HUES6 (cell line): ENCODE data around the gene MBOAT1.

Source experiments
- H3K27ac ChIP-seq: 2 replicates; pipeline ENCODE4 v1.7.0; 2013; ENCODE audit warnings: low read depth, mild to moderate bottlenecking, low read length, inconsistent platforms
- H3K27me3 ChIP-seq: 2 replicates; pipeline ENCODE4 v1.6.1; 2013; ENCODE audit warnings: low read length; ENCODE audit not compliant: control insufficient read depth, insufficient read depth
- H3K36me3 ChIP-seq: 2 replicates; pipeline ENCODE4 v1.6.1; 2013; ENCODE audit warnings: low read length; ENCODE audit not compliant: control insufficient read depth, insufficient read depth
- H3K4me1 ChIP-seq: 2 replicates; pipeline ENCODE4 v1.6.1; 2013; ENCODE audit warnings: low read length; ENCODE audit not compliant: control insufficient read depth, insufficient read depth
- H3K4me3 ChIP-seq: 2 replicates; pipeline ENCODE4 v1.5.1; 2013; ENCODE audit warnings: low read depth, low read length
- H3K9ac ChIP-seq: one replicate; pipeline ENCODE4 v1.6.1; 2013; ENCODE audit warnings: mild to moderate bottlenecking, low read length
- H3K9me3 ChIP-seq: 2 replicates; pipeline ENCODE4 v1.6.1; 2013; ENCODE audit warnings: low read depth, low read length; ENCODE audit not compliant: control insufficient read depth, insufficient read depth

The MBOAT1 gene

GRCh38 chr6:20202324-20202658 is 10.0 kb downstream of the MBOAT1 start:
- Histone ChIP-seq H3K27ac (peak overlapping the region; percentile 51; the same call in 1 of the 2 replicates), H3K9me3 (no peaks in the 10 kb centered on the region), H3K36me3 (no peaks in the 10 kb centered on the region), H3K4me3 (no peak overlapping the region), H3K27me3 (no peaks in the 10 kb centered on the region), H3K4me1 (peaks cover 30% of the 10 kb centered on the region), H3K9ac (no peak overlapping the region)

GRCh38 chr6:20200761-20201630 is 11.3 kb downstream of the MBOAT1 start:
- Histone ChIP-seq H3K36me3 (no peaks in the 10 kb centered on the region), H3K27ac (no peak overlapping the region), H3K9ac (no peak overlapping the region), H3K27me3 (no peaks in the 10 kb centered on the region), H3K4me3 (no peak overlapping the region), H3K4me1 (peaks cover 28% of the 10 kb centered on the region), H3K9me3 (no peaks in the 10 kb centered on the region)

GRCh38 chr6:20198775-20199174 is 13.5 kb downstream of the MBOAT1 start:
- H3K27ac ChIP-seq: no peak overlapping the region
- H3K27me3 ChIP-seq: no peaks in the 10 kb centered on the region
- H3K36me3 ChIP-seq: no peaks in the 10 kb centered on the region
- no peak overlapping the region for H3K4me3 ChIP-seq
- H3K9ac ChIP-seq: no peak overlapping the region
- no peaks in the 10 kb centered on the region for H3K9me3 ChIP-seq
- peaks cover 16% of the 10 kb centered on the region for H3K4me1 ChIP-seq

GRCh38 chr6:20198156-20198774 is 14.0 kb downstream of the MBOAT1 start:
- Histone ChIP-seq H3K4me3 (no peak overlapping the region), H3K9ac (no peak overlapping the region), H3K27me3 (no peaks in the 10 kb centered on the region), H3K9me3 (no peaks in the 10 kb centered on the region), H3K4me1 (peaks cover 15% of the 10 kb centered on the region), H3K27ac (no peak overlapping the region), H3K36me3 (no peaks in the 10 kb centered on the region)

- Histone ChIP-seq H3K4me1 (peaks cover 15% of the 10 kb centered on the region), H3K36me3 (no peaks in the 10 kb centered on the region), H3K27me3 (no peaks in the 10 kb centered on the region), H3K9ac (no peak overlapping the region), H3K9me3 (no peaks in the 10 kb centered on the region), H3K27ac (no peak overlapping the region), H3K4me3 (no peak overlapping the region)
Measured at GRCh38 chr6:20197251-20197650, 15.0 kb downstream of the MBOAT1 start.

GRCh38 chr6:20192625-20193024 is 19.6 kb downstream of the MBOAT1 start:
- Histone ChIP-seq H3K27ac (no peak overlapping the region), H3K27me3 (no peaks in the 10 kb centered on the region), H3K4me3 (no peak overlapping the region), H3K36me3 (no peaks in the 10 kb centered on the region), H3K4me1 (peaks cover 12% of the 10 kb centered on the region), H3K9ac (no peak overlapping the region), H3K9me3 (peaks cover 11% of the 10 kb centered on the region)

- H3K27me3 ChIP-seq: no peaks in the 10 kb centered on the region
- H3K4me3 ChIP-seq: no peak overlapping the region
- H3K36me3 ChIP-seq: no peaks in the 10 kb centered on the region
- no peak overlapping the region for H3K27ac ChIP-seq
- peaks cover 6% of the 10 kb centered on the region; the same call in 1 of the 2 replicates for H3K4me1 ChIP-seq
- no peak overlapping the region for H3K9ac ChIP-seq
- peaks cover 11% of the 10 kb centered on the region for H3K9me3 ChIP-seq
Measured at GRCh38 chr6:20191992-20192391, 20.3 kb downstream of the MBOAT1 start.

- Histone ChIP-seq H3K27me3 (no peaks in the 10 kb centered on the region), H3K4me3 (no peak overlapping the region), H3K9me3 (peaks cover 11% of the 10 kb centered on the region), H3K36me3 (no peaks in the 10 kb centered on the region), H3K9ac (no peak overlapping the region), H3K4me1 (peaks cover 6% of the 10 kb centered on the region; the same call in 1 of the 2 replicates), H3K27ac (0 out of 2 replicates have a peak overlapping the region, but pooled peaks have one; percentile 45)
Measured at GRCh38 chr6:20188630-20189075, 23.6 kb downstream of the MBOAT1 start.

GRCh38 chr6:20186981-20187380 is 25.3 kb downstream of the MBOAT1 start:
- Histone ChIP-seq H3K9me3 (peaks cover 20% of the 10 kb centered on the region), H3K9ac (no peak overlapping the region), H3K36me3 (no peaks in the 10 kb centered on the region), H3K27ac (no peak overlapping the region), H3K27me3 (no peaks in the 10 kb centered on the region), H3K4me3 (no peak overlapping the region), H3K4me1 (peaks cover 6% of the 10 kb centered on the region; the same call in 1 of the 2 replicates)

GRCh38 chr6:20183706-20184105 is 28.6 kb downstream of the MBOAT1 start:
- no peaks in the 10 kb centered on the region for H3K36me3 ChIP-seq
- H3K4me1 ChIP-seq: peaks cover 2% of the 10 kb centered on the region; the same call in 1 of the 2 replicates
- no peak overlapping the region for H3K4me3 ChIP-seq
- H3K27ac ChIP-seq: no peak overlapping the region
- no peaks in the 10 kb centered on the region for H3K27me3 ChIP-seq
- H3K9ac ChIP-seq: no peak overlapping the region
- H3K9me3 ChIP-seq: peaks cover 12% of the 10 kb centered on the region

- Histone ChIP-seq H3K4me3 (no peak overlapping the region), H3K4me1 (no peaks in the 10 kb centered on the region), H3K36me3 (no peaks in the 10 kb centered on the region), H3K9ac (no peak overlapping the region), H3K27me3 (no peaks in the 10 kb centered on the region), H3K27ac (no peak overlapping the region), H3K9me3 (peaks cover 10% of the 10 kb centered on the region; the same call in 1 of the 2 replicates)
Measured at GRCh38 chr6:20182926-20183521, 29.2 kb downstream of the MBOAT1 start.
